Psoas muscle (tissue), 8 donors: ENCODE results near the gene TRIL. TPM values are rescaled to one million over a fixed set of nuclear protein-coding genes. Genes with fewer than 3 reads are reported as not detected.

Experiments used
- ATAC-seq, 4 donors: fragments of 200-7000 bp; cut with Tn5 transposase; one replicate each; pipeline ENCODE4 v1.9.1; 2020; ENCODE audit warnings: moderate library complexity in 3 of 4, mild to moderate bottlenecking in 2 of 4
- DNase-seq, 2 donors: peaks; one replicate each; pipeline ENCODE4 v3.0.0-alpha.2; 2020
- H3K27ac ChIP-seq: fragments of 200-600 bp; one replicate; pipeline ENCODE4 v1.8.0; 2022
- H3K27me3 ChIP-seq, 3 donors: fragments of 200-600 bp in 1 of 3; one replicate each; pipeline versions ENCODE4 v1.6.1 to v1.8.0; 2013 to 2022; ENCODE audit warnings: low read length in 2 of 3, mild to moderate bottlenecking in 2 of 3, moderate library complexity in 1 of 3; ENCODE audit not compliant: insufficient read depth in 3 of 3
- H3K36me3 ChIP-seq, 2 donors: fragments of 200-600 bp in 1 of 2; one replicate each; pipeline versions ENCODE4 v1.6.1 to v1.8.0; 2013 to 2022; ENCODE audit warnings: low read depth in 1 of 2, mild to moderate bottlenecking in 1 of 2, moderate library complexity in 1 of 2; ENCODE audit not compliant: insufficient read depth in 1 of 2
- H3K4me1 ChIP-seq: fragments of 200-600 bp; one replicate; pipeline ENCODE4 v1.8.0; 2022
- H3K4me3 ChIP-seq: fragments of 200-600 bp; one replicate; pipeline ENCODE4 v1.8.0; 2022; ENCODE audit warnings: mild to moderate bottlenecking
- H3K9me3 ChIP-seq: fragments of 200-600 bp; one replicate; pipeline ENCODE4 v1.8.0; 2022
- WGBS, 3 donors: extraction: QIAGEN DNeasy Blood & Tissue Kit; methylation state at CpG; one replicate each; pipeline versions ENCODE4 v1.1.6 to v1.1.7; 2013; 5-methylcytosine and 5-hydroxymethylcytosine counted together
- intact Hi-C, 2 donors: fragments of 100-400 bp; cut with DNase I; formaldehyde crosslinking; loops; one replicate each; pipeline versions ENCODE4 v1.11.0 to v1.14.2; 2022
- polyA plus RNA-seq, 3 donors: library from polyadenylated mRNA; stranded (reverse); fragments of 200-250 nt; gene quantifications; one replicate each; pipeline ENCODE4 v1.2.3, GENCODE V29; 2013
- total RNA-seq, 4 donors: library from RNA; stranded (reverse); fragmentation: NEBNext Ultra II Directional in 2 of 4; extraction: Animal tissue kit (Norgen Biotek cat#: 25700) in 2 of 4; gene quantifications; one replicate each; pipeline versions ENCODE4 v1.2.1 to v1.2.4, GENCODE V29; 2021 to 2023
- TF ChIP-seq, protein P1 (sequence below): fragments of 200-600 bp; IDR thresholded peaks from one replicate; pipeline ENCODE4 v1.8.0; 2022; ENCODE audit warnings: antibody characterized with exemption
- donor health status: healthy with polysubstance abuse.
- donor health status: DM: no; HTN: no; CAD: no; lungs with moderate emphysema.
- donor health status: Bipolar disorder and iron deficiency.
- donor health status: healthy.
- donor health status: DM: yes; HTN: yes; CAD: no.
- donor health status: DM: no; HTN: no; CAD: no.
- donor health status: DM: no; HTN: no; CAD: no.
- donor health status: DM: yes; HTN: yes; CAD: no.

Gene TRIL
- total and polyA plus RNA-seq, 7 donors = 0.38 to 3.2 (median 0.62) TPM

DNA sequence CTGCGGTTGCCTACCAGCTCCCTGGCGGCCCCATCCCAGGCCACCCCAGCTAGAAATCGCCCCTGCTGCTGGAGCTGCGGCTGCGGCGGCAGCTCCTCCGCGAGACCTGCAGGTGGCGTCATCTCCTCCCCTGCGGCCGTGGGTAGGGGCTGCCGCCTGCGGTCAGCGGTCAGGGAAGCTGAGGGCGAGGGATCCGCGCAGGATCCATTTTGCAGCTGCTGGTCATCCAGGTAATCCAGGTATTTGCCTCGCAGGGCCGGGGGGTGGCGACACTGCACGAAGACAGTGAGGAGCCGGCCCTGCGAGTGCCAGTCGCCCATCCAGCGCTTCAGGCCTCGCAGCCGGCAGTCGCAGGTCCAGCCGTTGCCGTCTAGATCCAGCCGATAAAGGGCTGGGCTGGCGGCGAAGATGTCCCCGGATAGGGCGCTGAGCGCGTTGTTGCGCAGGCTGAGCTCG, 1.5 kb downstream of the TRIL start:
- peak; percentile 62 to 74 (median 66) for ATAC-seq
- WGBS, 3 donors = 1 to 2% (median 2%) methylated on average over 35 to 39 of the region's 39 CpGs
- H3K27me3 ChIP-seq = peaks cover 0 to 21% (median 5%) of the 10 kb centered on the region in 3 donors
- H3K9me3 ChIP-seq = no peaks in the 10 kb centered on the region
- H3K4me3 ChIP-seq = peak overlapping the region; percentile 78
- TF ChIP-seq, protein P1, sequence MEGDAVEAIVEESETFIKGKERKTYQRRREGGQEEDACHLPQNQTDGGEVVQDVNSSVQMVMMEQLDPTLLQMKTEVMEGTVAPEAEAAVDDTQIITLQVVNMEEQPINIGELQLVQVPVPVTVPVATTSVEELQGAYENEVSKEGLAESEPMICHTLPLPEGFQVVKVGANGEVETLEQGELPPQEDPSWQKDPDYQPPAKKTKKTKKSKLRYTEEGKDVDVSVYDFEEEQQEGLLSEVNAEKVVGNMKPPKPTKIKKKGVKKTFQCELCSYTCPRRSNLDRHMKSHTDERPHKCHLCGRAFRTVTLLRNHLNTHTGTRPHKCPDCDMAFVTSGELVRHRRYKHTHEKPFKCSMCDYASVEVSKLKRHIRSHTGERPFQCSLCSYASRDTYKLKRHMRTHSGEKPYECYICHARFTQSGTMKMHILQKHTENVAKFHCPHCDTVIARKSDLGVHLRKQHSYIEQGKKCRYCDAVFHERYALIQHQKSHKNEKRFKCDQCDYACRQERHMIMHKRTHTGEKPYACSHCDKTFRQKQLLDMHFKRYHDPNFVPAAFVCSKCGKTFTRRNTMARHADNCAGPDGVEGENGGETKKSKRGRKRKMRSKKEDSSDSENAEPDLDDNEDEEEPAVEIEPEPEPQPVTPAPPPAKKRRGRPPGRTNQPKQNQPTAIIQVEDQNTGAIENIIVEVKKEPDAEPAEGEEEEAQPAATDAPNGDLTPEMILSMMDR = peak; percentile 48
- no peak overlapping the region for H3K27ac ChIP-seq
- peak; percentile 65 to 79 for DNase-seq
- H3K36me3 ChIP-seq = no peaks in the 10 kb centered on the region
- intact Hi-C loops = loop anchor here (1.0 to 10.0 kb wide), 3 partner anchors 30 to 148 kb away; no protein-coding TSS in a partner anchor
- peaks cover 16% of the 10 kb centered on the region for H3K4me1 ChIP-seq

DNA sequence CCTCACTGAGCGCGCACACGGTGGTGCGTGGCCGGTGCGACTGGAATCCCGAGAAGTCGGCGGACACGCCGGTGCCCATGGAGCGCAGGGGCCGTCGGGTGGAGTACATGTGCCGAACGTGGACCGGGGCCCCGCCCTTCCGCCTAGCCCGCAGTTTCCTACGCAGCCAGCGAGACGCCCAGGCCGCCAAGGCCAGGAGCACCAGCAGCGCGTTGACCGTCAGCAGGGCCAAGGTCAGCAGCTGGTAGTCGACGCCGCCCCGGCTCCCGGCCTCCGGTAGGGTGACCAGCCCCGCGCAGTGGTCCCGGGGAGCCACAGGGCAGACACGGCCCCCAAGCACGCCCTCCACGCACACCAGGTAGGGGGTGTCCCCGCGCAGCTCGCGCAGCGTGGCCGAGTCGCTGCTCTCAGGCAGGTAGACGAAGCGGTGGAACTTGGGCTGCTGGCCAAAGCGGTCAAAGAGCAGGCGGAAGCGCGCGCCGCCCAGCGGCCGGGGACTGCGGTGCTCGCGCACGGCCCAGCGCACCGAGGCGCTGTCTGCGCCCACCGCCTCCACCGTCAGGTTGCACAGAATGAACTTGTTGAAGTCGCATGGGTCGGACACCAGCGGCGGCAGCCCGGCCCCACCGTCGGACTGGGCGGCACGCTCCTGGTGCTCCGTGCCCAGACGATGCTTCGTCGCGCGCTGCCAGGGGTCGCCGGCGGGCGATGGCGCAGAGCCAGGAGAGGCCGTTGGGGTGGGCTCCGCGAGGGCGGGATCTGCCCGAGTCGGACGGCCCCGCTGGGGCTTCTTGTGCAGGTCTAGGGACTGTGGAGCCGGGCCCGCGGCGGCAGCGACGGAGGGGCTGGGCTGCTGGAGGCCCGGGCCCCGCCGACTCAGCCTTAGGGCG, 2.2 kb downstream of the TRIL start:
- Histone ChIP-seq H3K4me1 (peaks cover 16% of the 10 kb centered on the region), H3K27ac (no peak overlapping the region), H3K27me3 (peaks cover 0 to 21% (median 5%) of the 10 kb centered on the region in 3 donors), H3K9me3 (no peaks in the 10 kb centered on the region), H3K4me3 (peak overlapping the region; percentile 78), H3K36me3 (no peaks in the 10 kb centered on the region)
- DNase-seq (peak; percentile 82 to 90), ATAC-seq (peak; percentile 79 to 85 (median 82))
- intact Hi-C loops = loop anchor here (1.0 to 10.0 kb wide), 3 partner anchors 29 to 149 kb away; no protein-coding TSS in a partner anchor
- TF ChIP-seq, protein P1 = peak; percentile 75
- WGBS, 3 donors = 5 to 8% (median 6%) methylated on average over 80 to 104 of the region's 104 CpGs

DNA sequence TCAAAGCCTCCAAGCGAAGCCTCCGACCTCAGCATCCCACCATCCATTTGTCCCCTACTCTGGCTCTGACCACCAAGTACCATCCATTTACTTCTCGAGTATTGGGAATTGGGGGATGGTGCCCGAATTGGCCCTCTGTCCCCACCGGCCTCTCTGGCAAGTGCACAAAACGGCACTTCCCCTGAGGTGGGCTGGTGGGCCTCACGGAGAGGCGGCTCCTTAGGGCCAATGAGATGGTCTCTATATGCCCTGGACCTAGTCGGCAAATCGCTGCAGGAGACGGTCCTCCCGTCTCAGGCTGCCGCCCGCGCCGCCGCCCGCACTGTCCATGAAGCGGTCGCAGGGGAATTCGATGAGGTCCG, 2.8 kb downstream of the TRIL start:
- peaks cover 16% of the 10 kb centered on the region for H3K4me1 ChIP-seq

DNA sequence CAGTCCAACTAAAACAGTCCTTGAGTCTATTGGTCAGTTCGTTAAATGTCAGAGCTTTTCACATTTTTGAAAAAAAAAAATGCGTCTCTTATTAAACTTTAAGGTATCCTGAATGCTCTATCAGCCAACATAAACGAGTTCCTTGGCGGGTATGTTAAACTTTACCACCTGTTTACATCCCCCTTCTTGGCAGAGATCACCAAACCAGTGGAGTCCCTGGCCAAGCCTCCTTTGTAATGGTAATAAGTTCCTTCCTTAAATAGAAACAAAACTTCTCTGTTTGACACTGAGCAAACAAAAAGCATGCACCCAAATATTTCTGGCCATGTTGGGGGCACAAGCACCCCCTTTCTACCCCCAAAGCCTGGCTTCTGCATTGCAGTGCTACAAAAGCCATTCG, 3.2 kb downstream of the TRIL start:
- WGBS, 3 donors = 50 to 64% (median 58%) methylated on average over 5 of the region's 5 CpGs
- no peaks in the 10 kb centered on the region for H3K36me3 ChIP-seq
- no peak for DNase-seq
- H3K27me3 ChIP-seq = peaks cover 0 to 21% (median 5%) of the 10 kb centered on the region in 3 donors
- H3K9me3 ChIP-seq = no peaks in the 10 kb centered on the region
- no peak overlapping the region for H3K4me3 ChIP-seq
- H3K27ac ChIP-seq = no peak overlapping the region
- TF ChIP-seq, protein P1 = no peak
- intact Hi-C loops = loop anchor here in 1 of 2 donors (10.0 kb wide), 1 partner anchor 150 kb away; no protein-coding TSS in a partner anchor
- no peak for ATAC-seq
- peaks cover 16% of the 10 kb centered on the region for H3K4me1 ChIP-seq

More for the DNA sequence above, 2.8 kb downstream of the TRIL start:
- peak overlapping the region; percentile 78 for H3K4me3 ChIP-seq
- DNase-seq = no peak
- no peak overlapping the region for H3K27ac ChIP-seq
- H3K27me3 ChIP-seq = peaks cover 0 to 21% (median 5%) of the 10 kb centered on the region in 3 donors
- ATAC-seq = no peak
- no peaks in the 10 kb centered on the region for H3K9me3 ChIP-seq
- intact Hi-C loops = loop anchor here in 1 of 2 donors (10.0 kb wide), 1 partner anchor 149 kb away; no protein-coding TSS in a partner anchor
- WGBS, 3 donors = 58 to 70% (median 67%) methylated on average over 22 of the region's 22 CpGs
- TF ChIP-seq, protein P1 = no peak
- no peaks in the 10 kb centered on the region for H3K36me3 ChIP-seq
